HepG2 (cell line): ENCODE results near the gene FOXN3.

Experiments used
- CEBPB ChIP-seq: IDR thresholded peaks from 2 replicates; pipeline ENCODE4 v1.6.1; 2011; ENCODE audit warnings: low read depth, low read length, improper control_type of control experiment, borderline replicate concordance
- CEBPZ ChIP-seq: IDR thresholded peaks from 2 replicates; pipeline ENCODE4 v1.6.1; 2012; ENCODE audit warnings: low read length, improper control_type of control experiment
- DRAP1 ChIP-seq: IDR thresholded peaks from 2 replicates; pipeline ENCODE4 v1.6.1; 2016; ENCODE audit warnings: missing genetic modification reagents, missing compliant biosample characterization
- ELK4 ChIP-seq: sonication (generic); formaldehyde crosslinking; IDR thresholded peaks from 2 replicates; pipeline ENCODE4 v1.9.0; 2021; ENCODE audit warnings: missing genetic modification reagents, borderline replicate concordance
- KLF6 ChIP-seq: IDR thresholded peaks from 2 replicates; pipeline ENCODE4 v1.8.0; 2016; ENCODE audit warnings: missing biosample characterization, missing genetic modification reagents
- MEIS1 ChIP-seq: sonication (generic); formaldehyde crosslinking; IDR thresholded peaks from 2 replicates; pipeline ENCODE4 v1.9.0; 2021; ENCODE audit warnings: mild to moderate bottlenecking, missing genetic modification reagents, moderate library complexity, borderline replicate concordance
- MTF2 ChIP-seq: sonication (generic); formaldehyde crosslinking; IDR thresholded peaks from 2 replicates; pipeline ENCODE4 v1.5.0; 2020; ENCODE audit warnings: missing genetic modification reagents, borderline replicate concordance
- POLR2A ChIP-seq, 2 experiments: IDR thresholded peaks; 2 replicates each; pipeline ENCODE4 v1.6.1; 2011; ENCODE audit warnings: low read depth in 2 of 2, low read length in 2 of 2, mild to moderate bottlenecking in 1 of 2, moderate library complexity in 1 of 2; ENCODE audit not compliant: insufficient read depth in 1 of 2
- SALL2 ChIP-seq: sonication (generic); formaldehyde crosslinking; IDR thresholded peaks from 2 replicates; pipeline ENCODE4 v1.8.1; 2023; ENCODE audit warnings: mild to moderate bottlenecking, missing genetic modification reagents, inconsistent platforms
- SSRP1 ChIP-seq: IDR thresholded peaks from 2 replicates; pipeline ENCODE4 v1.6.1; 2016; ENCODE audit warnings: control low read depth
- TCF7 ChIP-seq: sonication (generic); IDR thresholded peaks from 2 replicates; pipeline ENCODE4 v1.6.1; 2016; ENCODE audit warnings: antibody characterized with exemption, low read depth
- TFAP4 ChIP-seq: sonication (generic); IDR thresholded peaks from 2 replicates; pipeline ENCODE4 v1.6.1; 2016; ENCODE audit warnings: low read depth, borderline replicate concordance
- UBTF ChIP-seq: sonication (generic); formaldehyde crosslinking; IDR thresholded peaks from 2 replicates; pipeline ENCODE4 v1.4.0; 2020; ENCODE audit warnings: mild to moderate bottlenecking, missing genetic modification reagents
- ZNF354B ChIP-seq: sonication (generic); formaldehyde crosslinking; IDR thresholded peaks from 2 replicates; pipeline ENCODE4 v1.8.0; 2022; ENCODE audit warnings: mild to moderate bottlenecking, missing genetic modification reagents

GRCh38 chr14:89373185-89373584, 43.8 kb downstream of the FOXN3 start:
- no peak for TF ChIP-seq SSRP1
- no peak for TF ChIP-seq ZNF354B (CRISPR knock-in tag)
- no peak for TF ChIP-seq MEIS1 (CRISPR knock-in tag)
- no peak for TF ChIP-seq TFAP4
- no peak for TF ChIP-seq CEBPB
- TF ChIP-seq UBTF (CRISPR knock-in tag): no peak
- no peak for TF ChIP-seq SALL2 (CRISPR knock-in tag)
- no peak for TF ChIP-seq CEBPZ
- TF ChIP-seq MTF2: no peak
- no peak for TF ChIP-seq POLR2A (IDR thresholded peaks at IDR 0.05; ENCODE audit: insufficient read depth in 1 of 2, low read depth in 2 of 2, low read length in 2 of 2)
- TF ChIP-seq TCF7: no peak
- no peak for TF ChIP-seq ELK4 (CRISPR knock-in tag)
- TF ChIP-seq KLF6 (CRISPR knock-in tag): no peak
- TF ChIP-seq DRAP1 (CRISPR knock-in tag): no peak
